ENCODE results near the gene CRYBA4. TPM values are rescaled to one million over a fixed set of nuclear protein-coding genes. Genes with fewer than 3 reads are reported as not detected.

Gene CRYBA4
- polyA plus RNA-seq, 1 donor (not counting 4 experiments of a cell fraction or from before 2014, with no cell fraction given), result not detected

DNA sequence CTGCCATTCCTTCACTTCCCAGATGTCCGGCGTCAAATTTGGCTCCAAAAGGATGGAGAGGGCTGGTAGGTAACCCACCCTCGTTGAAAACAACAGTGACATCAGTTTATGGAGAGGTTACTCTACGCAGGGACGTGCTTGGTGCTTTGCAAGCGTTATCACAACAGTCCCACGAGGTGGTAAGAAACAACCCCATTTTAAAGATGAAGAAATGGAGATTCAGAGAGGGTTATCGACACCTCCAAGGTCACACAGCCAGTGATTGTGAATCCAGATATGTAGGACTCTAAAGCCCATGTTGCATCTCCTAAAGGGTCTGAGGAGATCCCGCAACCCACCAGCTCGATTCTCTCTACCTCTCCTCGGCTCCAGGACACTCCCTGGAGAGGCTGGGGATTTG is 36.4 kb downstream of the CRYBA4 start:
- Histone ChIP-seq H3K4me2 (ENCODE audit: control insufficient read depth, extremely low read depth, insufficient read depth, low read depth, low read length) (peak overlapping the region; percentile 79), H3K27me3 (ENCODE audit: control insufficient read depth, extremely low read depth, insufficient read depth, low read length) (peaks cover 33% of the 10 kb centered on the region), H3K4me1 (ENCODE audit: control insufficient read depth, extremely low read depth, insufficient read depth, low read length) (peaks cover 25% of the 10 kb centered on the region), H3K4me3 (ENCODE audit: control insufficient read depth in 2 of 3, extremely low read depth in 1 of 3, insufficient read depth in 2 of 3, low read depth in 1 of 3, low read length in 3 of 3) (peak overlapping the region in 2 of 3 experiments; percentile 44 to 48), H3K9me3 (ENCODE audit: control insufficient read depth, low read depth, low read length) (no peaks in the 10 kb centered on the region), H3K9me1 (ENCODE audit: control insufficient read depth, extremely low read depth, insufficient read depth, low read length) (no peaks in the 10 kb centered on the region), H3K9ac (ENCODE audit: control insufficient read depth, extremely low read depth, insufficient read depth, low read length) (no peak overlapping the region), H2AFZ (ENCODE audit: control insufficient read depth, low read length) (no peak overlapping the region), H3K27ac (ENCODE audit: control insufficient read depth, insufficient read depth, low read length) (no peak overlapping the region), H3K36me3 (ENCODE audit: control insufficient read depth in 2 of 2, extremely low read depth in 1 of 2, insufficient read depth in 2 of 2, low read length in 2 of 2) (no peaks in the 10 kb centered on the region), H3K79me2 (ENCODE audit: control insufficient read depth, insufficient read depth, low read length) (no peaks in the 10 kb centered on the region), H4K20me1 (ENCODE audit: control insufficient read depth, extremely low read depth, insufficient read depth, low read length) (no peaks in the 10 kb centered on the region)
- TF ChIP-seq, protein P1, sequence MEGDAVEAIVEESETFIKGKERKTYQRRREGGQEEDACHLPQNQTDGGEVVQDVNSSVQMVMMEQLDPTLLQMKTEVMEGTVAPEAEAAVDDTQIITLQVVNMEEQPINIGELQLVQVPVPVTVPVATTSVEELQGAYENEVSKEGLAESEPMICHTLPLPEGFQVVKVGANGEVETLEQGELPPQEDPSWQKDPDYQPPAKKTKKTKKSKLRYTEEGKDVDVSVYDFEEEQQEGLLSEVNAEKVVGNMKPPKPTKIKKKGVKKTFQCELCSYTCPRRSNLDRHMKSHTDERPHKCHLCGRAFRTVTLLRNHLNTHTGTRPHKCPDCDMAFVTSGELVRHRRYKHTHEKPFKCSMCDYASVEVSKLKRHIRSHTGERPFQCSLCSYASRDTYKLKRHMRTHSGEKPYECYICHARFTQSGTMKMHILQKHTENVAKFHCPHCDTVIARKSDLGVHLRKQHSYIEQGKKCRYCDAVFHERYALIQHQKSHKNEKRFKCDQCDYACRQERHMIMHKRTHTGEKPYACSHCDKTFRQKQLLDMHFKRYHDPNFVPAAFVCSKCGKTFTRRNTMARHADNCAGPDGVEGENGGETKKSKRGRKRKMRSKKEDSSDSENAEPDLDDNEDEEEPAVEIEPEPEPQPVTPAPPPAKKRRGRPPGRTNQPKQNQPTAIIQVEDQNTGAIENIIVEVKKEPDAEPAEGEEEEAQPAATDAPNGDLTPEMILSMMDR (optimal IDR thresholded peaks at IDR 0.05 in 1 of 3, IDR thresholded peaks at IDR 0.05 in 1 of 3, conservative IDR thresholded peaks at IDR 0.05 in 1 of 3; ENCODE audit: extremely low read depth in 1 of 3, insufficient read depth in 2 of 3, low read length in 3 of 3), result no peak
- no peak for TF ChIP-seq EZH2 (IDR thresholded peaks at IDR 0.05; ENCODE audit: low read length)
- DNase-seq (ENCODE audit: low read depth, low spot score) (no peak), FAIRE-seq (no peak)
- dilution Hi-C loops (cut with MboI; ENCODE audit: extremely low pct_ligation_motif_present, low sequenced_read_pairs), result no loop called here

DNA sequence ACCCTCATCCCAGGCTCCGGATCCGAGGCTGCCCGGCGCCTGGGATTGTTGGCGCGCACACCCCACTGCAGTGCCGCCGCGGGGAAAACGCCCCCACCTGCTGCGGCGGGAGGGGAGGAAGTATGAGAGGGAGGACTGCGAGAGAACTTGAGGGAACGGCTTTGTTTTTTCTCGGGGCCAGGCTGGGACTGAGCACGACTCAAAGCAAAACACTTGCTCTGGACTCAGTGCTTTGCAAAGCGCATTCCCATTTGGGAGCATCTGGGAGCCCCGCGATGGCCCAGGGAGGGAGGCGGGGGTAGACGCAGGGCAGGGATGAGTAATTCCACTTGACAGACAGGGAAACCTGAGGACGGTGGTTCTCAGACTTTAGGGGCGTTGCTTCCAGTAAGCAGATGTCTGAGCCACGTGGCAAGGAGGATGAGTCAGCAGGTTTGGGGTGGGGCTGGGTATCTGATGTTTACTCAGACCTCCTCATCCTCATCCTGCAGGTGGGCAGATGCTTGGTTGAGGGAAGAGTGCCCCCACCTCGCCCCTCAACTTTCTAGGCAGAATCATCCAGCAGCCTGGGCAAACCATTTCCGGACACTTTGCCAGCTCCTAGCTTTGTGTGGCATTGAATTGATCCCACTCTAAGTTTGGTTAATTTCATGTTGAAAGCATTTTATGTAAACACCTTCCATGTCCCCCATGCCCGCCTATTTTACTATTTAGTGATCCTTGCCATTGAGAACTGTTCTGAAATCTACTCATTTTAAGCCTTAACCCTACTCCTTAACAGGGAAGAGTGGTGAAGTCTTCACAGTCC is 37.1 kb downstream of the CRYBA4 start:
- peak overlapping the region in 2 of 3 experiments; percentile 44 to 48 for H3K4me3 ChIP-seq (ENCODE audit: control insufficient read depth in 2 of 3, extremely low read depth in 1 of 3, insufficient read depth in 2 of 3, low read depth in 1 of 3, low read length in 3 of 3)
- FAIRE-seq (peak; percentile 97), DNase-seq (ENCODE audit: low read depth, low spot score) (peak; percentile 92)
- H3K27me3 ChIP-seq (ENCODE audit: control insufficient read depth, extremely low read depth, insufficient read depth, low read length), result peaks cover 32% of the 10 kb centered on the region
- no peaks in the 10 kb centered on the region for H3K9me1 ChIP-seq (ENCODE audit: control insufficient read depth, extremely low read depth, insufficient read depth, low read length)
- no peak overlapping the region for H3K27ac ChIP-seq (ENCODE audit: control insufficient read depth, insufficient read depth, low read length)
- H3K9me3 ChIP-seq (ENCODE audit: control insufficient read depth, low read depth, low read length), result no peaks in the 10 kb centered on the region
- no peaks in the 10 kb centered on the region for H3K36me3 ChIP-seq (ENCODE audit: control insufficient read depth in 2 of 2, extremely low read depth in 1 of 2, insufficient read depth in 2 of 2, low read length in 2 of 2)
- peak overlapping the region; percentile 79 for H3K4me2 ChIP-seq (ENCODE audit: control insufficient read depth, extremely low read depth, insufficient read depth, low read depth, low read length)
- no peaks in the 10 kb centered on the region for H3K79me2 ChIP-seq (ENCODE audit: control insufficient read depth, insufficient read depth, low read length)
- TF ChIP-seq, protein P1 (optimal IDR thresholded peaks at IDR 0.05 in 1 of 3, IDR thresholded peaks at IDR 0.05 in 1 of 3, conservative IDR thresholded peaks at IDR 0.05 in 1 of 3; ENCODE audit: extremely low read depth in 1 of 3, insufficient read depth in 2 of 3, low read length in 3 of 3), result no peak
- no peak for TF ChIP-seq EZH2 (IDR thresholded peaks at IDR 0.05; ENCODE audit: low read length)
- dilution Hi-C loops (cut with MboI; ENCODE audit: extremely low pct_ligation_motif_present, low sequenced_read_pairs), result no loop called here
- no peak overlapping the region for H2AFZ ChIP-seq (ENCODE audit: control insufficient read depth, low read length)
- peaks cover 25% of the 10 kb centered on the region for H3K4me1 ChIP-seq (ENCODE audit: control insufficient read depth, extremely low read depth, insufficient read depth, low read length)
- no peaks in the 10 kb centered on the region for H4K20me1 ChIP-seq (ENCODE audit: control insufficient read depth, extremely low read depth, insufficient read depth, low read length)
- no peak overlapping the region for H3K9ac ChIP-seq (ENCODE audit: control insufficient read depth, extremely low read depth, insufficient read depth, low read length)
